Measurements from ENCODE around the gene HGS.

HGS gene

GRCh38 chr17:81685108-81685507, 1.3 kb downstream of the HGS start:
- DNase-seq (ENCODE audit: low read depth in 2 of 3, low spot score in 2 of 3) = no peak

GRCh38 chr17:81686614-81687013, 2.8 kb downstream of the HGS start:
- no peak for DNase-seq (ENCODE audit: low read depth in 2 of 3, low spot score in 2 of 3)

GRCh38 chr17:81687770-81688541, 4.1 kb downstream of the HGS start:
- DNase-seq (ENCODE audit: low read depth in 2 of 3, low spot score in 2 of 3) = no peak

- DNase-seq (ENCODE audit: low read depth in 2 of 3, low spot score in 2 of 3) = no peak
These were observed 4.8 kb downstream of the HGS start for GRCh38 chr17:81688616-81689015.

- no peak for DNase-seq (ENCODE audit: low read depth in 2 of 3, low spot score in 2 of 3)
These were observed 6.3 kb downstream of the HGS start for GRCh38 chr17:81690066-81690465.

GRCh38 chr17:81690549-81690948, 6.7 kb downstream of the HGS start:
- no peak for DNase-seq (ENCODE audit: low read depth in 2 of 3, low spot score in 2 of 3)

- no peak for DNase-seq (ENCODE audit: low read depth in 2 of 3, low spot score in 2 of 3)
These were observed 7.4 kb downstream of the HGS start for GRCh38 chr17:81691196-81691595.

- DNase-seq (ENCODE audit: low read depth in 2 of 3, low spot score in 2 of 3) = no peak
These were observed 7.8 kb downstream of the HGS start for GRCh38 chr17:81691608-81692007.

- no peak for DNase-seq (ENCODE audit: low read depth in 2 of 3, low spot score in 2 of 3)
These were observed 9.8 kb downstream of the HGS start for GRCh38 chr17:81693509-81694210.

- no peak for DNase-seq (ENCODE audit: low read depth in 2 of 3, low spot score in 2 of 3)
These were observed 11.0 kb downstream of the HGS start for GRCh38 chr17:81694810-81695209.

GRCh38 chr17:81695211-81695610, 11.4 kb downstream of the HGS start:
- DNase-seq (ENCODE audit: low read depth in 2 of 3, low spot score in 2 of 3) = no peak

- no peak for DNase-seq (ENCODE audit: low read depth in 2 of 3, low spot score in 2 of 3)
These were observed 12.0 kb downstream of the HGS start for GRCh38 chr17:81695801-81696200.

GRCh38 chr17:81696218-81696941, 12.6 kb downstream of the HGS start:
- no peak for DNase-seq (ENCODE audit: low read depth in 2 of 3, low spot score in 2 of 3)

GRCh38 chr17:81697261-81698044, 13.6 kb downstream of the HGS start:
- DNase-seq (ENCODE audit: low read depth in 2 of 3, low spot score in 2 of 3) = no peak

- DNase-seq (ENCODE audit: low read depth in 2 of 3, low spot score in 2 of 3) = no peak
These were observed 16.8 kb downstream of the HGS start for GRCh38 chr17:81700353-81701287.

- no peak for DNase-seq (ENCODE audit: low read depth in 2 of 3, low spot score in 2 of 3)
These were observed 17.7 kb downstream of the HGS start for GRCh38 chr17:81701288-81702071.

- DNase-seq (ENCODE audit: low read depth in 2 of 3, low spot score in 2 of 3) = peak; percentile 74 to 77 (median 76)
These were observed 19.3 kb downstream of the HGS start, which contains the start of gene MRPL12 for GRCh38 chr17:81702934-81703746. TSS of gene MRPL12 (plus strand) at chr17:81703367. CDS start at chr17:81703502, 135 bp downstream.

Data from activated CD8-positive, alpha-beta memory T cell treated with anti-CD3 and anti-CD28 coated beads for 48 hours (primary cell).